PC-9 (cell line): ENCODE results near the gene MAGI1. TPM values are rescaled to one million over a fixed set of nuclear protein-coding genes. Genes with fewer than 3 reads are reported as not detected.

Experiments used
- BruUV-seq: library from RNA; stranded (reverse); fragments of 400-500 nt; replicated peaks from 2 replicates; lab custom pipeline; 2021; lab: Mats Ljungman, UMichigan
- CTCF ChIA-PET: fragments of 300-600 bp; sonication (Branson Sonifier 250); formaldehyde crosslinking; loops from one replicate; lab custom pipeline; 2022; ENCODE audit warnings: antibody characterized with exemption; lab: Charles Lee
- POLR2A ChIA-PET: fragments of 300-600 bp; sonication (Branson Sonifier 250); formaldehyde crosslinking; loops from one replicate; lab custom pipeline; 2022; ENCODE audit warnings: antibody characterized with exemption; ENCODE audit not compliant: unreplicated experiment; lab: Charles Lee
- DNase-seq, 2 experiments: peaks; one replicate each; pipeline versions ENCODE4 v3.0.0 to v3.0.0-alpha.2; 2015 to 2022; ENCODE audit warnings: mixed read lengths in 1 of 2
- H2AFZ ChIP-seq: fragments of 200-600 bp; sonication (generic); 2 replicates; pipeline ENCODE4 v1.8.1; 2017; ENCODE audit warnings: antibody characterized with exemption
- H3F3A ChIP-seq: fragments of 200-600 bp; sonication (generic); 2 replicates; pipeline ENCODE4 v1.8.1; 2017; ENCODE audit warnings: antibody characterized with exemption, mild to moderate bottlenecking, low read depth; ENCODE audit not compliant: insufficient read depth
- H3K27ac ChIP-seq: fragments of 200-600 bp; sonication (generic); 2 replicates; pipeline ENCODE4 v1.6.1; 2016; ENCODE audit warnings: mixed run types
- H3K27me3 ChIP-seq: fragments of 200-600 bp; sonication (generic); 2 replicates; pipeline ENCODE4 v1.6.1; 2016; ENCODE audit warnings: low read depth, mixed run types; ENCODE audit not compliant: insufficient read depth
- H3K36me3 ChIP-seq: fragments of 200-600 bp; sonication (generic); 2 replicates; pipeline ENCODE4 v1.6.1; 2016; ENCODE audit warnings: low read depth, mixed run types
- H3K4me1 ChIP-seq: fragments of 200-600 bp; sonication (generic); replicated peaks from 2 replicates; pipeline ENCODE4 v1.6.1; 2016; ENCODE audit warnings: mixed run types; ENCODE audit not compliant: insufficient read depth
- H3K4me2 ChIP-seq: fragments of 200-600 bp; sonication (generic); 2 replicates; pipeline ENCODE4 v1.6.1; 2017; ENCODE audit warnings: mixed run types
- H3K4me3 ChIP-seq: fragments of 200-600 bp; sonication (generic); 2 replicates; pipeline ENCODE4 v1.6.1; 2016; ENCODE audit warnings: mixed run types
- H3K79me2 ChIP-seq: fragments of 200-600 bp; sonication (generic); 2 replicates; pipeline ENCODE4 v1.6.1; 2017; ENCODE audit warnings: low read depth, mixed run types
- H3K9me2 ChIP-seq: fragments of 200-600 bp; sonication (generic); 2 replicates; pipeline ENCODE4 v1.8.1; 2017; ENCODE audit warnings: mild to moderate bottlenecking; ENCODE audit not compliant: insufficient read depth
- H3K9me3 ChIP-seq: fragments of 200-600 bp; sonication (generic); 2 replicates; pipeline ENCODE4 v1.8.1; 2016; ENCODE audit warnings: low read depth; ENCODE audit not compliant: insufficient read depth
- H4K20me1 ChIP-seq: fragments of 200-600 bp; sonication (generic); 2 replicates; pipeline ENCODE4 v1.8.1; 2017; ENCODE audit not compliant: insufficient read depth
- EZH2 ChIP-seq: fragments of 200-600 bp; sonication (generic); IDR thresholded peaks from 2 replicates; pipeline ENCODE4 v1.8.0; 2017; ENCODE audit warnings: antibody characterized with exemption, low read depth
- intact Hi-C: fragments of 100-400 bp; cut with micrococcal nuclease; formaldehyde crosslinking; loops from one replicate; pipeline ENCODE4 v1.10.0; 2022; ENCODE audit not compliant: unreplicated experiment
- total RNA-seq: library from RNA; stranded (reverse); gene quantifications from 2 replicates; pipeline ENCODE4 v1.2.3, GENCODE V29; 2021
- TF ChIP-seq, protein P1 (sequence below): fragments of 200-600 bp; sonication (generic); conservative IDR thresholded peaks from 2 replicates; pipeline ENCODE4 v1.6.1; 2017; ENCODE audit warnings: mixed run types, antibody characterized with exemption, mild to moderate bottlenecking, moderate library complexity

Gene MAGI1
- total RNA-seq, 1 experiment from 2014 or later: 23.3 TPM

DNA sequence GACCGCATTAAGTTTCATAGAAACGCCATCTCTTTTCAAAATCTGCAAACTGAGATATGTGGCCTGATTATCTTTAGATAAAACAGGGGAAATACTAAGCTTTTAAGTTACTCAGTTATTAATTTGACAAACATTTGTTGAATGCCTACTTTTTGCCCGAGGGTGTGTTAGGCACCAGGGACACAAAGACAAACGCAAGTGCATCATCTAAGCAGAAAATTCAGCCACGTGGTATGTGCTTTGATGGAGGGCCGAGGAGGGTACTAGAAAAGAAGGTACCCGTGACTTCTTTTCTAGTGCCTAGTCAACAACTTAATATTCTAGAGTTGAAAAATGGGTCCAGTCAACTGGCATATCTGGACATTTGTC is 594.3 kb downstream of the MAGI1 start:
- Histone ChIP-seq H3K9me2 (no peaks in the 10 kb centered on the region), H3K36me3 (no peaks in the 10 kb centered on the region), H3K79me2 (no peaks in the 10 kb centered on the region), H3K27me3 (no peaks in the 10 kb centered on the region), H3K9me3 (no peaks in the 10 kb centered on the region), H4K20me1 (no peaks in the 10 kb centered on the region), H3K27ac (no peak overlapping the region), H3K4me1 (no peaks in the 10 kb centered on the region), H3F3A (no peaks in the 10 kb centered on the region), H3K4me3 (no peak overlapping the region), H3K4me2 (no peak overlapping the region), H2AFZ (no peak overlapping the region)
- intact Hi-C loops: loop anchor here (5.0 kb wide), 1 partner anchor 288 kb away; no protein-coding TSS in a partner anchor
- POLR2A ChIA-PET: no interaction called here
- BruUV-seq: no TSS peak
- no peak for DNase-seq
- TF ChIP-seq, protein P1, sequence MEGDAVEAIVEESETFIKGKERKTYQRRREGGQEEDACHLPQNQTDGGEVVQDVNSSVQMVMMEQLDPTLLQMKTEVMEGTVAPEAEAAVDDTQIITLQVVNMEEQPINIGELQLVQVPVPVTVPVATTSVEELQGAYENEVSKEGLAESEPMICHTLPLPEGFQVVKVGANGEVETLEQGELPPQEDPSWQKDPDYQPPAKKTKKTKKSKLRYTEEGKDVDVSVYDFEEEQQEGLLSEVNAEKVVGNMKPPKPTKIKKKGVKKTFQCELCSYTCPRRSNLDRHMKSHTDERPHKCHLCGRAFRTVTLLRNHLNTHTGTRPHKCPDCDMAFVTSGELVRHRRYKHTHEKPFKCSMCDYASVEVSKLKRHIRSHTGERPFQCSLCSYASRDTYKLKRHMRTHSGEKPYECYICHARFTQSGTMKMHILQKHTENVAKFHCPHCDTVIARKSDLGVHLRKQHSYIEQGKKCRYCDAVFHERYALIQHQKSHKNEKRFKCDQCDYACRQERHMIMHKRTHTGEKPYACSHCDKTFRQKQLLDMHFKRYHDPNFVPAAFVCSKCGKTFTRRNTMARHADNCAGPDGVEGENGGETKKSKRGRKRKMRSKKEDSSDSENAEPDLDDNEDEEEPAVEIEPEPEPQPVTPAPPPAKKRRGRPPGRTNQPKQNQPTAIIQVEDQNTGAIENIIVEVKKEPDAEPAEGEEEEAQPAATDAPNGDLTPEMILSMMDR: no peak
- TF ChIP-seq EZH2: no peak
- CTCF ChIA-PET: no interaction called here

DNA sequence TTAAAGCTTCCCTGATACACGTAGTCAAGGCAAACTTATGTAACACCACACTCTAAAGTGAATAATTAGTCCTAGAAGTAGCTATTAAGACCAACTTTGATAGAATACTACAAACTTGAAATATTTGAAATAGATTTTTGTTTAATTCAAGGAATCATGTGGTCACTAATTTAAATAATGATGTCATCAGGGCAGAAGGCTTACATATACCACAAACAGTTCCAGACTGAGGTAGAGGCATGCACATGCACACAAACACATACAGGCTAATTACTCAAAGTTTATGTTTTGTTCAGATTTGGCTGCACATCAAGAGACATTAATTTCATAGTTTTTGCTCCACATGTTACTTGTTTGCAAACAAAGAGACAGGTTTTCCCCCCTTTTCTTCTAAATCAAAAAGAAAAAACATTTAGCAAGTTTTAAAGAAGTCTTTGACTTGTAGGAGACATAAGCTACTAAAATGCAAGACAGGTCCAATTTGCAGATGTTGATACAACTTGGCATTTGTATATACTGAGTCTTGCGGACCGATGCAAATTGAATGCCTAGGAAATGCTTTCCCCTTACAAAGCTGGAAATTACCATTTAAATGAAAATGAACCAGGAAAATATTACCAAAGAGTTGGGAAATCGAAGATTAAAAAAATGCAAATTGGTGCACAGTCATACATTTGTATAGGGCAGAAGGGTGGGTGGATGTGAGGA is 594.8 kb downstream of the MAGI1 start:
- H3F3A ChIP-seq: no peaks in the 10 kb centered on the region
- no peak overlapping the region for H2AFZ ChIP-seq
- no peaks in the 10 kb centered on the region for H3K79me2 ChIP-seq
- no peak for DNase-seq
- BruUV-seq: no TSS peak
- H3K36me3 ChIP-seq: no peaks in the 10 kb centered on the region
- H3K27me3 ChIP-seq: no peaks in the 10 kb centered on the region
- TF ChIP-seq, protein P1: no peak
- no peak for TF ChIP-seq EZH2
- no peaks in the 10 kb centered on the region for H4K20me1 ChIP-seq
- CTCF ChIA-PET: no interaction called here
- no peak overlapping the region for H3K4me3 ChIP-seq
- no peaks in the 10 kb centered on the region for H3K9me2 ChIP-seq
- H3K4me2 ChIP-seq: no peak overlapping the region
- H3K9me3 ChIP-seq: no peaks in the 10 kb centered on the region
- no peaks in the 10 kb centered on the region for H3K4me1 ChIP-seq
- POLR2A ChIA-PET: no interaction called here
- H3K27ac ChIP-seq: no peak overlapping the region
- intact Hi-C loops: loop anchor here (5.0 kb wide), 1 partner anchor 288 kb away; no protein-coding TSS in a partner anchor

DNA sequence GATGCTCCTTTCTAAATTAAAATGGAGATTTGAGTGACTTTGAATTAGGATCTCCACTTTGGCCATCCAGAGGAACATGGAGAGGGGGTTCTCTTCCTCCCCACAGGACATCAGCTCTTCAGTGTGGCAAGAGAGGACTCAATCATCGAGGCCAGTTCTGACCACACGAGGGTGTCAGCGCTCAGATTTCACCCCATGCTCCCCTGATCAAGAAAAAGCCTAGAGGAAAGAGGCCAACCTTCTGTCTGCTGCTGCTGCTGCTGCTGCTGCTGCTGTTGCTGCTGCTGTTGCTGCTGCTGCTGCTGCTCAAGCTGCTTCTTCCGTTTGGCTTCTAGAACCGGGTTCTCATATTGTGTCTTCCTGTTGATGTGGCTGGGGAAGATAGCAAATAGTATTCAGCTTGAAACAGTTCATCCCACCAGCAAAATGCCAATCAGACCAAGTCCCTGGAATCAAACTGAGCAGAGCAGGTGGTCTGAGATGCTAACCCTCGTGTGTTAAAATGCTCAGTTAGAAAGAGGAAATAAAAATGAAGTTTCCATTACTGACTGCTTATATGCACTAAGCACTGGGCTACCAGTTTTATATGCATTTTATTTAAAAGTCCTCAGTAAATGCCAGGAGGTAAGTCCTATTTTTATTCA is 599.0 kb downstream of the MAGI1 start:
- TF ChIP-seq EZH2: no peak
- TF ChIP-seq, protein P1: peak; percentile 59
- ChIA-PET CTCF (interaction anchor here (0.6 to 0.8 kb wide), 5 partner anchors 244 to 909 kb away, joined by 3 to 7 read pairs (median 4); no protein-coding TSS in a partner anchor), POLR2A (no interaction called here)
- Histone ChIP-seq H3K9me2 (no peaks in the 10 kb centered on the region), H3K79me2 (no peaks in the 10 kb centered on the region), H3K36me3 (no peaks in the 10 kb centered on the region), H3K27me3 (no peaks in the 10 kb centered on the region), H3K9me3 (no peaks in the 10 kb centered on the region), H3K27ac (no peak overlapping the region), H2AFZ (no peak overlapping the region), H3K4me3 (no peak overlapping the region), H4K20me1 (no peaks in the 10 kb centered on the region), H3F3A (no peaks in the 10 kb centered on the region), H3K4me2 (no peak overlapping the region), H3K4me1 (no peaks in the 10 kb centered on the region)
- no TSS peak for BruUV-seq
- intact Hi-C loops: loop anchor here (2.0 to 5.0 kb wide), 2 partner anchors 233 to 293 kb away; no protein-coding TSS in a partner anchor
- peak; percentile 37 to 46 for DNase-seq
